Measurements from ENCODE around the gene INSYN2B. TPM values are rescaled to one million over a fixed set of nuclear protein-coding genes. Genes with fewer than 3 reads are reported as not detected.

Gene INSYN2B
- total and polyA plus RNA-seq, 2 experiments from 2014 or later: 1.5 TPM; not detected in 1

- Histone ChIP-seq H3K4me1 (ENCODE audit: insufficient read depth) (no peaks in the 10 kb centered on the region), H4K20me1 (ENCODE audit: insufficient read depth, poor library complexity, severe bottlenecking) (no peaks in the 10 kb centered on the region), H3K27ac (no peak overlapping the region), H3K4me3 (no peak overlapping the region), H3K9me3 (ENCODE audit: low read depth) (no peaks in the 10 kb centered on the region), H3K79me2 (no peaks in the 10 kb centered on the region), H3K9me2 (replicated peaks; ENCODE audit: insufficient read depth) (no peaks in the 10 kb centered on the region), H3K36me3 (replicated peaks; ENCODE audit: insufficient read depth, low read depth) (no peaks in the 10 kb centered on the region), H2AFZ (no peak overlapping the region), H3K4me2 (no peak overlapping the region), H3K27me3 (peaks cover 12% of the 10 kb centered on the region)
- DNase-seq (ENCODE audit: low spot score): no peak
- WGBS (ENCODE audit: low lambda C conversion rate, missing lambda C conversion rate): 62% methylated on average over 6 of the region's 6 CpGs
- TF ChIP-seq EZH2phosphoT487 (IDR thresholded peaks at IDR 0.05; ENCODE audit: low read depth, severe bottlenecking, unreplicated experiment) (no peak), CTCF (IDR thresholded peaks at IDR 0.05; ENCODE audit: poor library complexity) (no peak), EZH2 (IDR thresholded peaks at IDR 0.05; ENCODE audit: borderline replicate concordance) (no peak)
Observed at GRCh38 chr5:169974121-169974770, 6.0 kb downstream of the INSYN2B start.

DNA sequence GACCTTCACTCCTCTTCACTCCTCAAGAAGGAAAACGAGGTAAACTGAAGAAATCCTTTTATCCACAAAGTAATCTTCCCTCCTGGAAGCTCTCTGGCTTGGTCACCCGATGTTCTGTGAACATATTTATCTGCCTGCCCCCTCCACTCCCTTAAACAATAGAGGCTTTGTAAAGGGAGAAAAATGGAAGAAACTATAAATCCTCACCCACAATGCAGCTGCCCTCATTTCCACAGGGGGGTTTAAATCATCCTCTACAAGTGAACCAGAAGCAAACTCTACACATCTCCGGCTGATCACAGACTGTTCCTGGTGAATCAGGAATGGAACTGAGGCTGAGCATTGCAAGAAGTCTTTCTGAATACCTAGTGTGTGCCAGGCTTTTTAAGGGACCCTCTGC lies 7.2 kb downstream of the INSYN2B start:
- Histone ChIP-seq H3K79me2 (no peaks in the 10 kb centered on the region), H4K20me1 (ENCODE audit: insufficient read depth, poor library complexity, severe bottlenecking) (no peaks in the 10 kb centered on the region), H3K4me2 (no peak overlapping the region), H3K4me1 (ENCODE audit: insufficient read depth) (no peaks in the 10 kb centered on the region), H3K27me3 (peaks cover 5% of the 10 kb centered on the region), H3K27ac (no peak overlapping the region), H3K36me3 (replicated peaks; ENCODE audit: insufficient read depth, low read depth) (no peaks in the 10 kb centered on the region), H3K9me3 (ENCODE audit: low read depth) (no peaks in the 10 kb centered on the region), H3K4me3 (no peak overlapping the region), H2AFZ (no peak overlapping the region), H3K9me2 (replicated peaks; ENCODE audit: insufficient read depth) (no peaks in the 10 kb centered on the region)
- DNase-seq (ENCODE audit: low spot score): no peak
- TF ChIP-seq EZH2phosphoT487 (IDR thresholded peaks at IDR 0.05; ENCODE audit: low read depth, severe bottlenecking, unreplicated experiment) (no peak), CTCF (IDR thresholded peaks at IDR 0.05; ENCODE audit: poor library complexity) (no peak), EZH2 (IDR thresholded peaks at IDR 0.05; ENCODE audit: borderline replicate concordance) (no peak)
- 59% methylated on average over 3 of the region's 3 CpGs for WGBS (ENCODE audit: low lambda C conversion rate, missing lambda C conversion rate)

- no peak overlapping the region for H3K27ac ChIP-seq
- H3K9me3 ChIP-seq (ENCODE audit: low read depth): no peaks in the 10 kb centered on the region
- 100% methylated on average over 1 of the region's 1 CpG for WGBS (ENCODE audit: low lambda C conversion rate, missing lambda C conversion rate)
- no peak for DNase-seq (ENCODE audit: low spot score)
- no peak overlapping the region for H3K4me2 ChIP-seq
- H3K9me2 ChIP-seq (replicated peaks; ENCODE audit: insufficient read depth): no peaks in the 10 kb centered on the region
- no peaks in the 10 kb centered on the region for H3K4me1 ChIP-seq (ENCODE audit: insufficient read depth)
- no peak for TF ChIP-seq EZH2phosphoT487 (IDR thresholded peaks at IDR 0.05; ENCODE audit: low read depth, severe bottlenecking, unreplicated experiment)
- TF ChIP-seq CTCF (IDR thresholded peaks at IDR 0.05; ENCODE audit: poor library complexity): no peak
- no peak for TF ChIP-seq EZH2 (IDR thresholded peaks at IDR 0.05; ENCODE audit: borderline replicate concordance)
- H2AFZ ChIP-seq: no peak overlapping the region
- no peaks in the 10 kb centered on the region for H3K79me2 ChIP-seq
- H4K20me1 ChIP-seq (ENCODE audit: insufficient read depth, poor library complexity, severe bottlenecking): no peaks in the 10 kb centered on the region
- H3K27me3 ChIP-seq: no peaks in the 10 kb centered on the region
- no peaks in the 10 kb centered on the region for H3K36me3 ChIP-seq (replicated peaks; ENCODE audit: insufficient read depth, low read depth)
- no peak overlapping the region for H3K4me3 ChIP-seq
Observed at GRCh38 chr5:169971780-169972179, 8.5 kb downstream of the INSYN2B start.

Measured in hepatocyte (in vitro differentiated cells).